LNCaP clone FGC (cell line): ENCODE results near the gene RAB26.

ENCODE experiments used
- DNase-seq: peaks from one replicate; pipeline ENCODE4 v3.0.0-alpha.2; 2011; ENCODE audit warnings: low read depth
- H3K4me3 ChIP-seq: 2 replicates; pipeline ENCODE4 v1.5.1; 2011; ENCODE audit warnings: mild to moderate bottlenecking, low read depth, low read length, control low read depth
- TF ChIP-seq, protein P1 (sequence below): IDR thresholded peaks from 2 replicates; pipeline ENCODE4 v1.5.1; 2012; ENCODE audit warnings: mild to moderate bottlenecking; ENCODE audit not compliant: control insufficient read depth, insufficient read depth; ENCODE audit errors: extremely low read depth

RAB26 gene

DNA sequence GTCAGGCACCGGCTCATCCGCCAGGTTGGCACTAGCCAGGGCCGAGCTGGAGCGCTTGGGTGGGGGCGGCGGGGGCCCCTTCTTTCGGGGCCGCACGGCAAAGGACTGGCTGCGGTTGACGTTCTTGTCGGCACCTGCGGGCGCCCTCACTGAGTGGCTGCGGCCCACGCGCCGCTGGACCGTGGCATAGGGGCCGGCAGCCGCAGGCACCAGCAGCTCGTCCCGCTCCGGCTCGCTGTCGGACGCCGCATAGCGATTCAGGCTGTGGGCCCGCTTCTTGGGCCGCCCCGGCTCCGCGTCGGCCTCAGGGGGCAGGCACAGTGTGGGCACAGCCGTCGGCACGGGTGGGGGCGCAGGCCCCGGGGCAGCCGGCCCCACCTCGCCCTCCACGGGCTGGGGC, 32.0 kb downstream of the RAB26 start:
- DNase-seq, result no peak
- no peak overlapping the region for H3K4me3 ChIP-seq
- TF ChIP-seq, protein P1, sequence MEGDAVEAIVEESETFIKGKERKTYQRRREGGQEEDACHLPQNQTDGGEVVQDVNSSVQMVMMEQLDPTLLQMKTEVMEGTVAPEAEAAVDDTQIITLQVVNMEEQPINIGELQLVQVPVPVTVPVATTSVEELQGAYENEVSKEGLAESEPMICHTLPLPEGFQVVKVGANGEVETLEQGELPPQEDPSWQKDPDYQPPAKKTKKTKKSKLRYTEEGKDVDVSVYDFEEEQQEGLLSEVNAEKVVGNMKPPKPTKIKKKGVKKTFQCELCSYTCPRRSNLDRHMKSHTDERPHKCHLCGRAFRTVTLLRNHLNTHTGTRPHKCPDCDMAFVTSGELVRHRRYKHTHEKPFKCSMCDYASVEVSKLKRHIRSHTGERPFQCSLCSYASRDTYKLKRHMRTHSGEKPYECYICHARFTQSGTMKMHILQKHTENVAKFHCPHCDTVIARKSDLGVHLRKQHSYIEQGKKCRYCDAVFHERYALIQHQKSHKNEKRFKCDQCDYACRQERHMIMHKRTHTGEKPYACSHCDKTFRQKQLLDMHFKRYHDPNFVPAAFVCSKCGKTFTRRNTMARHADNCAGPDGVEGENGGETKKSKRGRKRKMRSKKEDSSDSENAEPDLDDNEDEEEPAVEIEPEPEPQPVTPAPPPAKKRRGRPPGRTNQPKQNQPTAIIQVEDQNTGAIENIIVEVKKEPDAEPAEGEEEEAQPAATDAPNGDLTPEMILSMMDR, result no peak

DNA sequence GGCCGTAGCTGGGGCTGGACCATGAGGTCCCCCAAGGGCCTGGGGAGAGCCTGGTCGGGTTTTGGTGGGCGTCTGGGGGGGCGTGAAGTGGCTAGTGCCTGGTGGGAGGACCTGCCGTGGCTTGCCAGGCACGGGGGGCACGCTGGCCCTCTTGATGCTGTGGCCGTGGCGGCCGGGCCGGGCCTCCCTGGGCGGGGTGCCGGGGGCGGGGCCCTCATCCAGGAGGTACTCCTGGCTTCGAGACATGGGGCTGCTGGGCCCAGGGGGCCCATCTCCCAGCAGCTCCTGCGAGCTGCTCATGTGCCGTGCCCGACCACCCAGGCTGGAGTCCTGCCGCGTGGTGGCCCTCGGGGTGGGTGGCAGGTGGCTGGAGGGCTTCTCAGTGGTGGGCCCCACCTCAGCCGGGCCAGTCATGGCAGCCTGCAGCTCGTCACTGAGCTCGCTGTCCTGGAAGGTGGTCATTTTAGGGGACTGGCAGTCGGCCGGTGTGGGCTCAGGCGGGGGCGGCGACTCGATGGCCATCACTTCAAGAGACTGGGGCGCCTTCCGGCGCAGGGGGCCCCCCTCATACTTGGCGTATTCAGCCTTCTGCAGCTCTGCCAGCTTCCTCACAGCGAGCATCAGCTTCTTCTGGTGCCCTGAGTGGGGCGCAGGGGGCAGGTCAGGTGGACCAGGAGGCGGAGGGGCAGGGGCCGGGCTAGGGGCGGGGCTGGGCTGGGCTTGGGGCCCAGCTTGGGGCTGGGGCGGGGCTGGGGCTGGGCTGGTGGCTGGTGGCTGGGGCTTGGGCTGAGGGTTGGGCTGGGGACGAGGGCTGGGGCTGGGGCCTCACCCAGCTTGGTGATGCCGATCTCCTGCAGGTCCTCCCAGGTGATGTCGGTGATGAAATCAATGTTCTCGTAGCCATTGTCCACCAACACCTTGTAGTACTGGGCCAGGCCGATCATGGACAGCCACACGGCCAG, 32.8 kb downstream of the RAB26 start:
- H3K4me3 ChIP-seq, result no peak overlapping the region
- no peak for DNase-seq
- TF ChIP-seq, protein P1, result no peak

DNA sequence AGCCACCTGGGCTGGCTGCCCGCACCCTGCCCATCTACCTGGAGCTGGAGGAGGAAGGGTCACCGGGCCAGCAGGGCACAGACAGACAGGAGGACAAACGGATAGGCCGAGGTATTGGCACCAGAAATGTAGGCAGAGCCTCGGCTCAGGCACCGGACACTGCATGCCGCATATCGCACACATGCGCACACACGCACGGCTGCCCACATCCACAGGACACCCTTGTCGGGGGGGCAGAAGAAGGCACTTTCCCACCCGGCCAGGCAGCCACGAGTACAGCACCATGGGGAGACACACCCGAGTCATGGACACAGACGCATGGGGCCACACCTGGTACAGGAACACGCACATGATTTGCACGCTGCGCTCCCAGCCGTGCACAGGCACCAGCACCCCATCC, 33.5 kb downstream of the RAB26 start:
- TF ChIP-seq, protein P1, result no peak
- no peak overlapping the region for H3K4me3 ChIP-seq
- no peak for DNase-seq

DNA sequence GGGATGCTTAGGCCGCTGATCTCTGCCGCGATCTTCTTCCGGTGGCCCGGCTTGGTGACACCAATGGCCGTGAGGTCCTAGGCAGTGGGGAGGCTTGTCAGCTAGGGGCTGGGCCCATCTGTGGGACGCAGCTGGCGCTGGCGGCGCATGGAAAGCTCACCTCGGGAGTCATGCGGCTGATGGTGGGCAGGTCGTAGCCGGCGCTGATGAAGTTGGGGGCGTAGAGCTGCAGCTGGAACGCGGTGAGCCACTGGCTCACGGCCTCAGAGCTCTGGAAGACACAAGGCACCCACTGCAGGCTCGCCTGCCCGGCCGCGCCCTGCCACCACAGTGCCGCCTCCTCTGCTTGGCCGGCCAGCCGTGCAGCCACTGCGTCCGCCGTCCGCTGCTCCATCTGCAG, 35.2 kb downstream of the RAB26 start:
- TF ChIP-seq, protein P1, result no peak
- no peak overlapping the region for H3K4me3 ChIP-seq
- DNase-seq, result no peak

DNA sequence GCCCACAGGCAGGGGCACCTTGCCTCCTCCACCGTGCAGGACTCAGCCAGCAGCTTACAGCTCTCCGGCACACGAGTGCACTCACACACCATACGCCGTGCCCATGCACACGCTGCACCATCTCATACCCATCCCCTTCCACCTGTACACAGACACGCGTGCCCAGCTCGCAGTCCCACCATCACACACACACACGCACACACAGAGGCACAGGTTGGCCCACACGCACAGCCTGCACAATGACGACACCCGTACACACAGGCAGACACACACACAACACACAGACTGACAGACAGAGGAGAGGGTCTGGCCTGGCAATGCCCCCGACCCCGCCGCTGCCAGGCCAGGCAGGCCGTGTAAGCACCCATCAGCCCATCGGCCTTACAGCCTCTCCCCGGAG, 35.9 kb downstream of the RAB26 start:
- no peak for DNase-seq
- no peak overlapping the region for H3K4me3 ChIP-seq
- TF ChIP-seq, protein P1, result no peak

DNA sequence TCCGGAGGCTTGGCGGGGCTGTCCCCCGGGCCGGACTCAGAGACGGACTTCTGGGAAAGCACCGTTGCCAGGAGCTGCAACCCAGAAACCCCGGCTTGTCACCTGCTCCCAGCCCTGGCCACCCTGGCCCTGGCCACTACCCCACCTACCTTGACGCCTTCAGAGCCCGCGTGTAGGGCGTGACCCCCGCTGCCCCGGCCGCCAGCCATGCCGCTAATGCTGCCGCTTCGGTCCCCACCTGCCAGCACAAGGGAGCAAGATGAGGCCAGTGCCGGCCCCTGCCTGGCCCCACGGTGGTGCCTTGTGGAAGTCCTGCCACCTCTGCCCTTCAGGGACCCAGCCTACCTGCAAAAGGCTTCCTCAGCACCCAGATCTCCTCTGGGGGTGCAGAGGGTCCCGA, 36.5 kb downstream of the RAB26 start:
- TF ChIP-seq, protein P1, result no peak
- DNase-seq, result no peak
- no peak overlapping the region for H3K4me3 ChIP-seq
